Measurements from ENCODE around the gene ANKRD1.

ANKRD1 gene

Small RNA genes within 50 kb of the gene (small RNA-seq; reads per million reads assigned to genes)
- 0 reads per million in 2 experiments for gene RF00019
- gene RNU6-740P, result 0 reads per million in 2 experiments
